ENCODE measurements around the gene ADAM23.

GRCh38 chr2:206457188-206457634, 13.9 kb downstream of the ADAM23 start:
- no peak for TF ChIP-seq EZH2 (IDR thresholded peaks at IDR 0.05; ENCODE audit: low read length)
- no peak for TF ChIP-seq CTCF (optimal IDR thresholded peaks at IDR 0.05 in 1 of 3, IDR thresholded peaks at IDR 0.05 in 1 of 3, conservative IDR thresholded peaks at IDR 0.05 in 1 of 3; ENCODE audit: extremely low read depth in 1 of 3, insufficient read depth in 2 of 3, low read length in 3 of 3)

All from keratinocyte (primary cell).